Measurements from ENCODE around the gene INHBB.

- TF ChIP-seq TAF1 (IDR thresholded peaks at IDR 0.05; ENCODE audit: low read depth) (no peak), CTCF (IDR thresholded peaks at IDR 0.05; ENCODE audit: poor library complexity, severe bottlenecking) (no peak), MXI1 (conservative IDR thresholded peaks at IDR 0.05; ENCODE audit: poor library complexity, severe bottlenecking) (no peak), POLR2AphosphoS5 (IDR thresholded peaks at IDR 0.05) (no peak), EP300 (conservative IDR thresholded peaks at IDR 0.05; ENCODE audit: poor library complexity, severe bottlenecking) (no peak), SMC3 (conservative IDR thresholded peaks at IDR 0.05; ENCODE audit: poor library complexity) (no peak), RAD21 (conservative IDR thresholded peaks at IDR 0.05) (no peak), EZH2 (IDR thresholded peaks at IDR 0.05; ENCODE audit: borderline replicate concordance, insufficient read depth, low read length, poor library complexity, severe bottlenecking) (no peak)
- TF ChIP-seq, protein P1, sequence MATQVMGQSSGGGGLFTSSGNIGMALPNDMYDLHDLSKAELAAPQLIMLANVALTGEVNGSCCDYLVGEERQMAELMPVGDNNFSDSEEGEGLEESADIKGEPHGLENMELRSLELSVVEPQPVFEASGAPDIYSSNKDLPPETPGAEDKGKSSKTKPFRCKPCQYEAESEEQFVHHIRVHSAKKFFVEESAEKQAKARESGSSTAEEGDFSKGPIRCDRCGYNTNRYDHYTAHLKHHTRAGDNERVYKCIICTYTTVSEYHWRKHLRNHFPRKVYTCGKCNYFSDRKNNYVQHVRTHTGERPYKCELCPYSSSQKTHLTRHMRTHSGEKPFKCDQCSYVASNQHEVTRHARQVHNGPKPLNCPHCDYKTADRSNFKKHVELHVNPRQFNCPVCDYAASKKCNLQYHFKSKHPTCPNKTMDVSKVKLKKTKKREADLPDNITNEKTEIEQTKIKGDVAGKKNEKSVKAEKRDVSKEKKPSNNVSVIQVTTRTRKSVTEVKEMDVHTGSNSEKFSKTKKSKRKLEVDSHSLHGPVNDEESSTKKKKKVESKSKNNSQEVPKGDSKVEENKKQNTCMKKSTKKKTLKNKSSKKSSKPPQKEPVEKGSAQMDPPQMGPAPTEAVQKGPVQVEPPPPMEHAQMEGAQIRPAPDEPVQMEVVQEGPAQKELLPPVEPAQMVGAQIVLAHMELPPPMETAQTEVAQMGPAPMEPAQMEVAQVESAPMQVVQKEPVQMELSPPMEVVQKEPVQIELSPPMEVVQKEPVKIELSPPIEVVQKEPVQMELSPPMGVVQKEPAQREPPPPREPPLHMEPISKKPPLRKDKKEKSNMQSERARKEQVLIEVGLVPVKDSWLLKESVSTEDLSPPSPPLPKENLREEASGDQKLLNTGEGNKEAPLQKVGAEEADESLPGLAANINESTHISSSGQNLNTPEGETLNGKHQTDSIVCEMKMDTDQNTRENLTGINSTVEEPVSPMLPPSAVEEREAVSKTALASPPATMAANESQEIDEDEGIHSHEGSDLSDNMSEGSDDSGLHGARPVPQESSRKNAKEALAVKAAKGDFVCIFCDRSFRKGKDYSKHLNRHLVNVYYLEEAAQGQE (IDR thresholded peaks at IDR 0.05; ENCODE audit: borderline replicate concordance): no peak
These were observed 17.0 kb downstream of the INHBB start for GRCh38 chr2:120362926-120363325.

Data from neural cell (in vitro differentiated cells).